Fibroblast of pulmonary artery (primary cell): ENCODE data around the gene SPATA31D3.
"Not testable (repeated sequence)": the region's sequence is repeated elsewhere in the genome, so short reads cannot be mapped to it uniquely, and the experiment has no call there.

ENCODE experiments used
- DNase-seq: peaks from one replicate; pipeline ENCODE4 v3.0.0-alpha.2; 2010; ENCODE audit warnings: low read depth
- H3K4me3 ChIP-seq: replicated peaks from 2 replicates; pipeline ENCODE4 v1.5.1; 2011; ENCODE audit warnings: low read depth, mild to moderate bottlenecking, control low read depth, low read length, moderate library complexity
- TF ChIP-seq, protein P1 (sequence below): IDR thresholded peaks from 2 replicates; pipeline ENCODE4 v1.5.1; 2011; ENCODE audit warnings: mild to moderate bottlenecking, control low read depth, low read length, inconsistent platforms; ENCODE audit errors: missing control alignments

Gene SPATA31D3

DNA sequence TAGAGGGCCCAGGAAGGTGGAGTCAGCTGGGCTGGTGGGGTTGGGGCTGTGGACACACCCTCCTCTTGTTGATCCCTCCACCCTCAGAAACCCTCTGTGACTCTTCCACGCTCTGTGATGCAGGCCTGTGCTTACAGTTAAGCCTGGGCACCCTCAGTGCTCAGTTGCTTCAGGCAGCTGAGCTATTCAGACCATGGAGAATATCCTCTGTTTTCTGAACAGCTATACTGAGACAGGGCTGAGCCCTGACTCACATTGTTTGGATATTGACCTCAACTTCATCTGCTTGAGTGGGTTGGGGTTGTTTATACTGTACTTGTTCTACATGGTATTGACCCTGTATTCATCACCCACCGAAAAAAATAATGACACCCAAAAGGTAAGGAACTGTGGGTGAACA, at the start of gene SPATA31D3:
SPATA31D3 (plus strand) TSS at position 108 of the 400 bp plus-strand sequence; CDS start at position 194, 86 bp downstream.
- not testable (repeated sequence) for DNase-seq, H3K4me3 ChIP-seq

DNA sequence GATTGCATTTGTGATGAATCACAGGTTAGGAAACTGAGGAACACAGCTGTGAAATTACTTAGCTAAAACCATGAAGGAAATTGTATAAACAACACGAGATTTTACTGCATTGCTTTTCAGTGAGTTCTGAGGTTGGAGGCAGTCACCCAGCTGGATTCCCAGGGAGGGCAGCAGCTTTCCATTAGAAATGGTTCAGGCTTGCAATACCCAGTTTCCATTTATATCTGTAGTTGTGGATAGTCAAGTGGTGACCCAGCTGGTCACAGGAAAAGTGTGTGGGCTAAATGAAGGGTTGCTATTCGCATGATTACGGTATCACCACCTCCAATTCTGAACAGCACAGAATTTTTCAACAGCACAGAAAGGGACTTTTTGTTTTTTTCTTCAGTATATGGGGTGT, 49.4 kb upstream of the SPATA31D3 start:
- no peak overlapping the region for H3K4me3 ChIP-seq
- TF ChIP-seq, protein P1, sequence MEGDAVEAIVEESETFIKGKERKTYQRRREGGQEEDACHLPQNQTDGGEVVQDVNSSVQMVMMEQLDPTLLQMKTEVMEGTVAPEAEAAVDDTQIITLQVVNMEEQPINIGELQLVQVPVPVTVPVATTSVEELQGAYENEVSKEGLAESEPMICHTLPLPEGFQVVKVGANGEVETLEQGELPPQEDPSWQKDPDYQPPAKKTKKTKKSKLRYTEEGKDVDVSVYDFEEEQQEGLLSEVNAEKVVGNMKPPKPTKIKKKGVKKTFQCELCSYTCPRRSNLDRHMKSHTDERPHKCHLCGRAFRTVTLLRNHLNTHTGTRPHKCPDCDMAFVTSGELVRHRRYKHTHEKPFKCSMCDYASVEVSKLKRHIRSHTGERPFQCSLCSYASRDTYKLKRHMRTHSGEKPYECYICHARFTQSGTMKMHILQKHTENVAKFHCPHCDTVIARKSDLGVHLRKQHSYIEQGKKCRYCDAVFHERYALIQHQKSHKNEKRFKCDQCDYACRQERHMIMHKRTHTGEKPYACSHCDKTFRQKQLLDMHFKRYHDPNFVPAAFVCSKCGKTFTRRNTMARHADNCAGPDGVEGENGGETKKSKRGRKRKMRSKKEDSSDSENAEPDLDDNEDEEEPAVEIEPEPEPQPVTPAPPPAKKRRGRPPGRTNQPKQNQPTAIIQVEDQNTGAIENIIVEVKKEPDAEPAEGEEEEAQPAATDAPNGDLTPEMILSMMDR: no peak
- DNase-seq: no peak

DNA sequence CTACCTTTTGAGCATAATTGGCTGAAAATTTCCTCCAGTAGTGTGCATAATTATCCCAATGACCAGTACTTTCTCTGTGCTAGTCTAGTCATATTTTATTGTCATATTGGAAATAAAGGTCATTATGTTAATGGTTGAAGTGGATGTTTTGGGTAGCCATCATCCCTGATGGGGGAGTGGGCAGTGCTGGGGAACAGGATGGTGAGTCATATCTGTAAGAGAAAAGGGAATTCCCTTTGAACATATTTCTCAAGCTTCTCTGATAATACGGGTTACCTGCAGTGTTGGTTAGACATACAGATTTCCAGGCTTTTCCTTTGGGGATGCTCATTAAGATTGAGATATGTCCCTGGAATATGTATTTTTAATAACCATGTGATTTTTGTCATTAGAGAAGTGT, 48.4 kb upstream of the SPATA31D3 start:
- no peak for DNase-seq
- H3K4me3 ChIP-seq: no peak overlapping the region
- TF ChIP-seq, protein P1: no peak

DNA sequence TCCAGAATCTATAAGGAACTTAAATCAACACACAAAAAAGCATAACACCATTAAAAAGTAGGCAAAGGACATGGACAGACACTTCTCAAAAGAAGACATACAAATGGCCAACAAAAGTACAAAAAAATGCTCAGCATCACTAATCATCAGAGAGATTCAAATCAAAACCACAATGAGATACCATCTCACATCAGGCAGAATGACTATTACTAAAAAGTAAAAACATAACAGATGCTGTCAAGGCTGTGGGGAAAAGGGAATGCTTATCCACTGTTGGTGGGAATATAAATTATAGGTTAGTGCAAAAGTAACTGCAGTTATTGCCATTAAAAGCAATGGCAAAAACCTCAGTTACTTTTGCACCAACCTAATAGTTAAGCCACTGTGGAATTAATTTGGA, 47.2 kb upstream of the SPATA31D3 start:
- no peak for DNase-seq
- TF ChIP-seq, protein P1: no peak
- no peak overlapping the region for H3K4me3 ChIP-seq

DNA sequence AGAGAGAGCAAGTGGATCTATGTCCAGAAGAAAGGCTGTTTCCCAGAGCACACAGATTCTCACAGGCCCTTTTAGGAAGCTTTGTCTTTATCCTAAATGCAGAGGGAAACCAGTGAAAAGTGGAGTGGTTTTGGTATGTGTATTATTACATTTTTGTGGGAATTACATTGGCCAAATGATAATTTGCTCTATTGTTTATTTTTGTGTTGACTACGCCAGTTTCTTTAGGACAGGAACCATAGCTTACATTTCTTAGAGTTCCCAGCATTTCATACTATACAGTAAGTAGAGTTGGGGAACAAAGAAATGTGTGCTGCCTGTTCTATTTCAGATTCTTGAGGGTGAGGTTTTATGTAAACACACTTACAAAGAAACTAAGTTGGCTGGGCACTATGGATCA, 44.4 kb upstream of the SPATA31D3 start:
- no peak overlapping the region for H3K4me3 ChIP-seq
- no peak for DNase-seq
- TF ChIP-seq, protein P1: no peak

DNA sequence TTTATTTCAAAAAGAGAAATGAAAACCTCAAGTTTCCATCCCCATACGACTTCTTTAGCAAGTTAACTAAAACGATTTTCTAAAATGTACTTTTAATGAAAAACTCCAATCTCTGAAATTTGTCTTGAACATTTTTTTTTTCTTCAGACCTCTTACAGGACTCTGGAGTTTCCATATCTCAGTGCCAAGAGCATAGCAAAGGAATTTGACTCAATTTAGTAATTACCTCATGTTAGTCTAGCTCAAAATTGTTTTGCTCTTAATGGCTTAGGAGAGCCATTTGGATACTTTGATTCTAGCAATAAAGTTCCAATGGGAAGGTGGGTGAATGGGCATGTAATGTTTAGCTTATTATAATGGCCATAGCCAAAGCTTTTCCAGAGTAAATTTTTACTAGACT, 41.1 kb upstream of the SPATA31D3 start:
- TF ChIP-seq, protein P1: no peak
- no peak overlapping the region for H3K4me3 ChIP-seq
- peak; percentile 51 for DNase-seq

DNA sequence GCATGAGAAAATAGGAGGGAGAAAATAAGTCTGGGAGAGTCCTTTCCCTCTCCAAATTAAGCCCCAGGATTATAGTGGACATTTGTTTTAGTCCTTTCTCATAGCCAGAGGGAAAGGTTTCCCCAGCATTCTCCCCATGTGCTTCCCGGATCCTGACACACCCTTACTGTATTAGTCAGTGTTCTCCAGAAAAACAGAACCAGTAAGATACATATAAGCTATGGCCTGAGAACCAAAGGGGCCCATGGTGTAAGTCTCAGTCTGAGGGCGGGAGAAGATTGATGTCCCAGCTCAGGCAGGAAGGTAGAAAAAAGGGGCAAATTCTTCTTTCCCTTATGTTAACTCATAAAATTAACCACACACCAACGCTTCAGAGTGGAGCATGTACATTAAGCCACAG, 40.7 kb upstream of the SPATA31D3 start:
- peak; percentile 18 for DNase-seq
- TF ChIP-seq, protein P1: no peak
- no peak overlapping the region for H3K4me3 ChIP-seq
